Measurements from ENCODE around the gene C11orf97. TPM values are rescaled to one million over a fixed set of nuclear protein-coding genes. Genes with fewer than 3 reads are reported as not detected.

C11orf97 gene
- total and polyA plus RNA-seq, 2 experiments from 2014 or later, result not detected

DNA sequence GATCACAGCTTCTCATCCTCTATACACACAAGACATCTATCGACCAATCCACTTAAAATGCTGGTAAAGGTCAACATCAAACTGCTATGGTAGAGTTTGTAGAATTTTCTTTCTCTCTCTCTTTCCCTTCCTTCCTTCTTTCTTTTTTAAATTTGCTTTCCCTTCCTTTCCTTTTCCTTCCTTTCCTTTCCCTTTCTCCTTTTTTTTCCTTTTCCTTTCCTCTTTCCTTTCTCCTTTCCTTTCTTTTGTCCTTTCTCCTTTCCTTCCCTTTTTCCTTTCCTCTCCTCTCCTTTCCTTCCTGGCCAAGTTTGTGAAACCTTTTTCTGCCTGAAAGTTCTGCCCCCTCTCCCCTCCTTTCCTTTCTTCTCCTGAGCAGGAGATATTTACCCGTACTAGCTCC is 3.1 kb downstream of the C11orf97 start:
- Histone ChIP-seq H3K4me3 (no peak overlapping the region), H4K20me1 (replicated peaks; ENCODE audit: insufficient read depth) (no peaks in the 10 kb centered on the region), H3K27me3 (ENCODE audit: insufficient read depth) (peaks cover 29% of the 10 kb centered on the region), H3K27ac (ENCODE audit: low read depth) (no peak overlapping the region), H3K9me2 (ENCODE audit: insufficient read depth) (no peaks in the 10 kb centered on the region), H3F3A (replicated peaks; ENCODE audit: low read depth) (no peaks in the 10 kb centered on the region), H2AFZ (no peak overlapping the region), H3K79me2 (replicated peaks; ENCODE audit: insufficient read depth) (no peaks in the 10 kb centered on the region), H3K36me3 (ENCODE audit: insufficient read depth) (no peaks in the 10 kb centered on the region), H3K4me2 (no peak overlapping the region), H3K4me1 (ENCODE audit: insufficient read depth) (peaks cover 10% of the 10 kb centered on the region; the same call in 1 of the 2 replicates)
- no peaks in the 10 kb centered on the region for H3K36me3 Mint-ChIP-seq (ENCODE audit: low read depth)
- H3K27ac Mint-ChIP-seq, result no peak overlapping the region
- H3K27me3 Mint-ChIP-seq (ENCODE audit: insufficient read depth, low read depth, poor library complexity), result peaks cover 19% of the 10 kb centered on the region
- TF ChIP-seq EZH2 (IDR thresholded peaks at IDR 0.05; ENCODE audit: low read depth, unreplicated experiment) (no peak), ZNF331 (CRISPR knock-in tag; IDR thresholded peaks at IDR 0.05; ENCODE audit: low read depth) (no peak), POLR2AphosphoS5 (IDR thresholded peaks at IDR 0.05; ENCODE audit: low read depth) (no peak), JUNB (IDR thresholded peaks at IDR 0.05; ENCODE audit: unreplicated experiment) (no peak), EZH2phosphoT487 (IDR thresholded peaks at IDR 0.05; ENCODE audit: unreplicated experiment) (no peak), ZNF114 (CRISPR knock-in tag; IDR thresholded peaks at IDR 0.05) (no peak), CREB1 (CRISPR knock-in tag; IDR thresholded peaks at IDR 0.05; ENCODE audit: low read depth) (no peak), STAT1 (IDR thresholded peaks at IDR 0.05; ENCODE audit: unreplicated experiment) (no peak), NANOG (IDR thresholded peaks at IDR 0.05; ENCODE audit: borderline replicate concordance) (no peak)
- TF ChIP-seq, protein P1, sequence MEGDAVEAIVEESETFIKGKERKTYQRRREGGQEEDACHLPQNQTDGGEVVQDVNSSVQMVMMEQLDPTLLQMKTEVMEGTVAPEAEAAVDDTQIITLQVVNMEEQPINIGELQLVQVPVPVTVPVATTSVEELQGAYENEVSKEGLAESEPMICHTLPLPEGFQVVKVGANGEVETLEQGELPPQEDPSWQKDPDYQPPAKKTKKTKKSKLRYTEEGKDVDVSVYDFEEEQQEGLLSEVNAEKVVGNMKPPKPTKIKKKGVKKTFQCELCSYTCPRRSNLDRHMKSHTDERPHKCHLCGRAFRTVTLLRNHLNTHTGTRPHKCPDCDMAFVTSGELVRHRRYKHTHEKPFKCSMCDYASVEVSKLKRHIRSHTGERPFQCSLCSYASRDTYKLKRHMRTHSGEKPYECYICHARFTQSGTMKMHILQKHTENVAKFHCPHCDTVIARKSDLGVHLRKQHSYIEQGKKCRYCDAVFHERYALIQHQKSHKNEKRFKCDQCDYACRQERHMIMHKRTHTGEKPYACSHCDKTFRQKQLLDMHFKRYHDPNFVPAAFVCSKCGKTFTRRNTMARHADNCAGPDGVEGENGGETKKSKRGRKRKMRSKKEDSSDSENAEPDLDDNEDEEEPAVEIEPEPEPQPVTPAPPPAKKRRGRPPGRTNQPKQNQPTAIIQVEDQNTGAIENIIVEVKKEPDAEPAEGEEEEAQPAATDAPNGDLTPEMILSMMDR (conservative IDR thresholded peaks at IDR 0.05; ENCODE audit: low read depth in 2 of 2), result no peak
- TF ChIP-seq, protein P2, sequence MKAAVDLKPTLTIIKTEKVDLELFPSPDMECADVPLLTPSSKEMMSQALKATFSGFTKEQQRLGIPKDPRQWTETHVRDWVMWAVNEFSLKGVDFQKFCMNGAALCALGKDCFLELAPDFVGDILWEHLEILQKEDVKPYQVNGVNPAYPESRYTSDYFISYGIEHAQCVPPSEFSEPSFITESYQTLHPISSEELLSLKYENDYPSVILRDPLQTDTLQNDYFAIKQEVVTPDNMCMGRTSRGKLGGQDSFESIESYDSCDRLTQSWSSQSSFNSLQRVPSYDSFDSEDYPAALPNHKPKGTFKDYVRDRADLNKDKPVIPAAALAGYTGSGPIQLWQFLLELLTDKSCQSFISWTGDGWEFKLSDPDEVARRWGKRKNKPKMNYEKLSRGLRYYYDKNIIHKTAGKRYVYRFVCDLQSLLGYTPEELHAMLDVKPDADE (IDR thresholded peaks at IDR 0.05), result no peak
- TF ChIP-seq, protein P3, sequence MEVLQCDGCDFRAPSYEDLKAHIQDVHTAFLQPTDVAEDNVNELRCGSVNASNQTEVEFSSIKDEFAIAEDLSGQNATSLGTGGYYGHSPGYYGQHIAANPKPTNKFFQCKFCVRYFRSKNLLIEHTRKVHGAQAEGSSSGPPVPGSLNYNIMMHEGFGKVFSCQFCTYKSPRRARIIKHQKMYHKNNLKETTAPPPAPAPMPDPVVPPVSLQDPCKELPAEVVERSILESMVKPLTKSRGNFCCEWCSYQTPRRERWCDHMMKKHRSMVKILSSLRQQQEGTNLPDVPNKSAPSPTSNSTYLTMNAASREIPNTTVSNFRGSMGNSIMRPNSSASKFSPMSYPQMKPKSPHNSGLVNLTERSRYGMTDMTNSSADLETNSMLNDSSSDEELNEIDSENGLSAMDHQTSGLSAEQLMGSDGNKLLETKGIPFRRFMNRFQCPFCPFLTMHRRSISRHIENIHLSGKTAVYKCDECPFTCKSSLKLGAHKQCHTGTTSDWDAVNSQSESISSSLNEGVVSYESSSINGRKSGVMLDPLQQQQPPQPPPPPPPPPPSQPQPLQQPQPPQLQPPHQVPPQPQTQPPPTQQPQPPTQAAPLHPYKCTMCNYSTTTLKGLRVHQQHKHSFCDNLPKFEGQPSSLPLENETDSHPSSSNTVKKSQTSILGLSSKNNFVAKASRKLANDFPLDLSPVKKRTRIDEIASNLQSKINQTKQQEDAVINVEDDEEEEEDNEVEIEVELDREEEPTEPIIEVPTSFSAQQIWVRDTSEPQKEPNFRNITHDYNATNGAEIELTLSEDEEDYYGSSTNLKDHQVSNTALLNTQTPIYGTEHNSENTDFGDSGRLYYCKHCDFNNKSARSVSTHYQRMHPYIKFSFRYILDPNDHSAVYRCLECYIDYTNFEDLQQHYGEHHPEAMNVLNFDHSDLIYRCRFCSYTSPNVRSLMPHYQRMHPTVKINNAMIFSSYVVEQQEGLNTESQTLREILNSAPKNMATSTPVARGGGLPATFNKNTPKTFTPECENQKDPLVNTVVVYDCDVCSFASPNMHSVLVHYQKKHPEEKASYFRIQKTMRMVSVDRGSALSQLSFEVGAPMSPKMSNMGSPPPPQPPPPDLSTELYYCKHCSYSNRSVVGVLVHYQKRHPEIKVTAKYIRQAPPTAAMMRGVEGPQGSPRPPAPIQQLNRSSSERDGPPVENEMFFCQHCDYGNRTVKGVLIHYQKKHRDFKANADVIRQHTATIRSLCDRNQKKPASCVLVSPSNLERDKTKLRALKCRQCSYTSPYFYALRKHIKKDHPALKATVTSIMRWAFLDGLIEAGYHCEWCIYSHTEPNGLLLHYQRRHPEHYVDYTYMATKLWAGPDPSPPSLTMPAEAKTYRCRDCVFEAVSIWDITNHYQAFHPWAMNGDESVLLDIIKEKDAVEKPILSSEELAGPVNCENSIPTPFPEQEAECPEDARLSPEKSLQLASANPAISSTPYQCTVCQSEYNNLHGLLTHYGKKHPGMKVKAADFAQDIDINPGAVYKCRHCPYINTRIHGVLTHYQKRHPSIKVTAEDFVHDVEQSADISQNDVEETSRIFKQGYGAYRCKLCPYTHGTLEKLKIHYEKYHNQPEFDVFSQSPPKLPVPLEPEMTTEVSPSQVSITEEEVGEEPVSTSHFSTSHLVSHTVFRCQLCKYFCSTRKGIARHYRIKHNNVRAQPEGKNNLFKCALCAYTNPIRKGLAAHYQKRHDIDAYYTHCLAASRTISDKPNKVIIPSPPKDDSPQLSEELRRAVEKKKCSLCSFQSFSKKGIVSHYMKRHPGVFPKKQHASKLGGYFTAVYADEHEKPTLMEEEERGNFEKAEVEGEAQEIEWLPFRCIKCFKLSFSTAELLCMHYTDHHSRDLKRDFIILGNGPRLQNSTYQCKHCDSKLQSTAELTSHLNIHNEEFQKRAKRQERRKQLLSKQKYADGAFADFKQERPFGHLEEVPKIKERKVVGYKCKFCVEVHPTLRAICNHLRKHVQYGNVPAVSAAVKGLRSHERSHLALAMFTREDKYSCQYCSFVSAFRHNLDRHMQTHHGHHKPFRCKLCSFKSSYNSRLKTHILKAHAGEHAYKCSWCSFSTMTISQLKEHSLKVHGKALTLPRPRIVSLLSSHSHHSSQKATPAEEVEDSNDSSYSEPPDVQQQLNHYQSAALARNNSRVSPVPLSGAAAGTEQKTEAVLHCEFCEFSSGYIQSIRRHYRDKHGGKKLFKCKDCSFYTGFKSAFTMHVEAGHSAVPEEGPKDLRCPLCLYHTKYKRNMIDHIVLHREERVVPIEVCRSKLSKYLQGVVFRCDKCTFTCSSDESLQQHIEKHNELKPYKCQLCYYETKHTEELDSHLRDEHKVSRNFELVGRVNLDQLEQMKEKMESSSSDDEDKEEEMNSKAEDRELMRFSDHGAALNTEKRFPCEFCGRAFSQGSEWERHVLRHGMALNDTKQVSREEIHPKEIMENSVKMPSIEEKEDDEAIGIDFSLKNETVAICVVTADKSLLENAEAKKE (CRISPR knock-in tag; IDR thresholded peaks at IDR 0.05), result no peak
- TF ChIP-seq, protein P4, sequence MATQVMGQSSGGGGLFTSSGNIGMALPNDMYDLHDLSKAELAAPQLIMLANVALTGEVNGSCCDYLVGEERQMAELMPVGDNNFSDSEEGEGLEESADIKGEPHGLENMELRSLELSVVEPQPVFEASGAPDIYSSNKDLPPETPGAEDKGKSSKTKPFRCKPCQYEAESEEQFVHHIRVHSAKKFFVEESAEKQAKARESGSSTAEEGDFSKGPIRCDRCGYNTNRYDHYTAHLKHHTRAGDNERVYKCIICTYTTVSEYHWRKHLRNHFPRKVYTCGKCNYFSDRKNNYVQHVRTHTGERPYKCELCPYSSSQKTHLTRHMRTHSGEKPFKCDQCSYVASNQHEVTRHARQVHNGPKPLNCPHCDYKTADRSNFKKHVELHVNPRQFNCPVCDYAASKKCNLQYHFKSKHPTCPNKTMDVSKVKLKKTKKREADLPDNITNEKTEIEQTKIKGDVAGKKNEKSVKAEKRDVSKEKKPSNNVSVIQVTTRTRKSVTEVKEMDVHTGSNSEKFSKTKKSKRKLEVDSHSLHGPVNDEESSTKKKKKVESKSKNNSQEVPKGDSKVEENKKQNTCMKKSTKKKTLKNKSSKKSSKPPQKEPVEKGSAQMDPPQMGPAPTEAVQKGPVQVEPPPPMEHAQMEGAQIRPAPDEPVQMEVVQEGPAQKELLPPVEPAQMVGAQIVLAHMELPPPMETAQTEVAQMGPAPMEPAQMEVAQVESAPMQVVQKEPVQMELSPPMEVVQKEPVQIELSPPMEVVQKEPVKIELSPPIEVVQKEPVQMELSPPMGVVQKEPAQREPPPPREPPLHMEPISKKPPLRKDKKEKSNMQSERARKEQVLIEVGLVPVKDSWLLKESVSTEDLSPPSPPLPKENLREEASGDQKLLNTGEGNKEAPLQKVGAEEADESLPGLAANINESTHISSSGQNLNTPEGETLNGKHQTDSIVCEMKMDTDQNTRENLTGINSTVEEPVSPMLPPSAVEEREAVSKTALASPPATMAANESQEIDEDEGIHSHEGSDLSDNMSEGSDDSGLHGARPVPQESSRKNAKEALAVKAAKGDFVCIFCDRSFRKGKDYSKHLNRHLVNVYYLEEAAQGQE (IDR thresholded peaks at IDR 0.05; ENCODE audit: unreplicated experiment), result no peak
- H3K9me3 Mint-ChIP-seq, result peaks cover 3% of the 10 kb centered on the region; the same call in 1 of the 3 replicates
- DNase-seq (ENCODE audit: low spot score), result no peak
- no peak overlapping the region for H3K4me3 Mint-ChIP-seq
- ATAC-seq, result no peak
- peaks cover 7% of the 10 kb centered on the region; the same call in 2 of the 3 replicates for H3K4me1 Mint-ChIP-seq

Data from GM23338 (cell line).